Loucy (cell line): ENCODE measurements around the gene LPP.

Source experiments
- H2AFZ ChIP-seq: fragments of 200-600 bp; sonication (generic); 2 replicates; pipeline ENCODE4 v1.6.0; 2016; ENCODE audit warnings: antibody characterized with exemption, mild to moderate bottlenecking, low read length, moderate library complexity
- H3F3A ChIP-seq: fragments of 200-600 bp; 2 replicates; pipeline ENCODE4 v1.6.0; 2016; ENCODE audit warnings: antibody characterized with exemption, low read depth, mild to moderate bottlenecking
- H3K27me3 ChIP-seq: fragments of 200-600 bp; sonication (generic); 2 replicates; pipeline ENCODE4 v1.6.1; 2014; ENCODE audit warnings: low read length, mild to moderate bottlenecking; ENCODE audit not compliant: insufficient read depth, poor library complexity, severe bottlenecking
- H3K36me3 ChIP-seq: fragments of 200-600 bp; sonication (generic); 2 replicates; pipeline ENCODE4 v1.6.1; 2016; ENCODE audit warnings: low read length; ENCODE audit not compliant: insufficient read depth
- H3K4me1 ChIP-seq: fragments of 200-600 bp; sonication (generic); 2 replicates; pipeline ENCODE4 v1.5.1; 2014; ENCODE audit warnings: low read length, mild to moderate bottlenecking; ENCODE audit not compliant: insufficient read depth, poor library complexity, severe bottlenecking
- H3K4me2 ChIP-seq: fragments of 200-600 bp; sonication (generic); 2 replicates; pipeline ENCODE4 v1.6.0; 2014; ENCODE audit warnings: antibody characterized with exemption, low read length, low read depth, mild to moderate bottlenecking; ENCODE audit not compliant: poor library complexity, severe bottlenecking
- H3K4me3 ChIP-seq: fragments of 200-600 bp; sonication (generic); 2 replicates; pipeline ENCODE4 v1.5.1; 2014; ENCODE audit warnings: low read length, mild to moderate bottlenecking, mixed read lengths; ENCODE audit not compliant: poor library complexity, severe bottlenecking
- H3K79me2 ChIP-seq: fragments of 200-600 bp; sonication (generic); 2 replicates; pipeline ENCODE4 v1.6.1; 2014; ENCODE audit warnings: low read length; ENCODE audit not compliant: insufficient read depth
- H3K9ac ChIP-seq: fragments of 200-600 bp; sonication (generic); 2 replicates; pipeline ENCODE4 v1.6.0; 2014; ENCODE audit warnings: mild to moderate bottlenecking, low read depth, low read length, moderate library complexity; ENCODE audit not compliant: poor library complexity, severe bottlenecking
- H3K9me2 ChIP-seq: fragments of 200-600 bp; sonication (generic); replicated peaks from 2 replicates; pipeline ENCODE4 v1.6.1; 2016; ENCODE audit warnings: low read depth, low read length, mixed read lengths
- H3K9me3 ChIP-seq: fragments of 200-600 bp; sonication (generic); 2 replicates; pipeline ENCODE4 v1.6.1; 2014; ENCODE audit warnings: mild to moderate bottlenecking, antibody characterized with exemption, low read length, low read depth; ENCODE audit not compliant: insufficient read depth
- H4K20me1 ChIP-seq: fragments of 200-600 bp; sonication (generic); 2 replicates; pipeline ENCODE4 v1.6.0; 2014; ENCODE audit warnings: antibody characterized with exemption, low read length, mild to moderate bottlenecking; ENCODE audit not compliant: insufficient read depth, poor library complexity, severe bottlenecking
- CTCF ChIP-seq: fragments of 200-600 bp; sonication (generic); conservative IDR thresholded peaks from 2 replicates; pipeline ENCODE4 v1.5.1; 2014; ENCODE audit warnings: mild to moderate bottlenecking, antibody characterized with exemption, low read length
- EZH2phosphoT487 ChIP-seq: fragments of 200-600 bp; IDR thresholded peaks from 2 replicates; pipeline ENCODE4 v1.6.1; 2018; ENCODE audit warnings: antibody characterized with exemption, mild to moderate bottlenecking, moderate library complexity, borderline replicate concordance

The LPP gene

GRCh38 chr3:188936597-188937107, 782.7 kb downstream of the LPP start:
- Histone ChIP-seq H3K27me3 (no peaks in the 10 kb centered on the region), H3K4me3 (no peak overlapping the region), H3K4me1 (peaks cover under 1% of the 10 kb centered on the region), H3K9me3 (no peaks in the 10 kb centered on the region), H3K4me2 (no peak overlapping the region), H2AFZ (no peak overlapping the region), H3F3A (no peaks in the 10 kb centered on the region), H4K20me1 (no peaks in the 10 kb centered on the region), H3K9ac (no peak overlapping the region), H3K9me2 (no peaks in the 10 kb centered on the region), H3K79me2 (no peaks in the 10 kb centered on the region), H3K36me3 (no peaks in the 10 kb centered on the region)
- TF ChIP-seq EZH2phosphoT487 (no peak), CTCF (no peak)

- no peak for TF ChIP-seq EZH2phosphoT487
- no peak for TF ChIP-seq CTCF
- H3K4me2 ChIP-seq: no peak overlapping the region
- H3K27me3 ChIP-seq: no peaks in the 10 kb centered on the region
- no peaks in the 10 kb centered on the region for H3K4me1 ChIP-seq
- H3K36me3 ChIP-seq: no peaks in the 10 kb centered on the region
- no peaks in the 10 kb centered on the region for H3K79me2 ChIP-seq
- H3F3A ChIP-seq: no peaks in the 10 kb centered on the region
- H4K20me1 ChIP-seq: no peaks in the 10 kb centered on the region
- no peak overlapping the region for H2AFZ ChIP-seq
- H3K4me3 ChIP-seq: no peak overlapping the region
- H3K9me2 ChIP-seq: no peaks in the 10 kb centered on the region
- H3K9ac ChIP-seq: no peak overlapping the region
- no peaks in the 10 kb centered on the region for H3K9me3 ChIP-seq
Observed at GRCh38 chr3:188937389-188937788, 783.4 kb downstream of the LPP start.

GRCh38 chr3:188938999-188939398, 785.0 kb downstream of the LPP start:
- H4K20me1 ChIP-seq: no peaks in the 10 kb centered on the region
- H3K4me3 ChIP-seq: no peak overlapping the region
- no peaks in the 10 kb centered on the region for H3F3A ChIP-seq
- H3K36me3 ChIP-seq: no peaks in the 10 kb centered on the region
- no peak overlapping the region for H2AFZ ChIP-seq
- H3K4me2 ChIP-seq: no peak overlapping the region
- H3K9me2 ChIP-seq: no peaks in the 10 kb centered on the region
- H3K27me3 ChIP-seq: no peaks in the 10 kb centered on the region
- H3K9ac ChIP-seq: no peak overlapping the region
- TF ChIP-seq CTCF (no peak), EZH2phosphoT487 (no peak)
- no peaks in the 10 kb centered on the region for H3K79me2 ChIP-seq
- no peaks in the 10 kb centered on the region for H3K9me3 ChIP-seq
- no peaks in the 10 kb centered on the region for H3K4me1 ChIP-seq
